ENCODE data around the gene CTTNBP2NL. TPM values are rescaled to one million over a fixed set of nuclear protein-coding genes. Genes with fewer than 3 reads are reported as not detected.
"Not testable (repeated sequence)": the region's sequence is repeated elsewhere in the genome, so short reads cannot be mapped to it uniquely, and the experiment has no call there.

CTTNBP2NL gene
- total RNA-seq, 4 donors from 2014 or later: 53.5 to 66.6 (median 59.6) TPM

DNA sequence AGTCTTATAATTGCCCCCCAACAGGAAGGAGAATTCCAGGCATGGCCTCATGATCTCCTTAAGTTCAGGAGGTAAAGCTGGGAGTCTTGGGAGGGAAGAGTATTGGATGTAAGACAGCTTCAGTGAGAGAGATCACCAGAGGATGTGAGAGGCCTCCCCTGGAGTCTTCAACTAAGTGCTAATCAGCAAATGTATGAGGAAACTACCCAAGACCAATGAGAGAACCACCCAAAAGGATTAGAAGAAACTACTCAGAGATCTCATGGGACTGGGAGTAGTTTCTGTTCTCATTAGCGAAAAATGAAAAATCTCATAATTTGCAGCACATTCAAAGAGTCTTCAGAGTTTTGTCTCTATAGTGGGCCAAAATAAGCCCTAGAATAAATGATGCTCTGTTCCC is 76.1 kb downstream of the CTTNBP2NL start:
- 87 to 90% methylated on average over 1 of the region's 1 CpG for WGBS, 2 donors
- intact Hi-C loops (cut with DNase I; ENCODE audit: low total_unique reads): no loop called here
- no peak for DNase-seq (ENCODE audit: low spot score in 2 of 2)

GRCh38 chr1:112477550-112477949 is 81.5 kb downstream of the CTTNBP2NL start:
- no peak for DNase-seq (ENCODE audit: low spot score in 2 of 2)
- no peak for TF ChIP-seq POLR2A (IDR thresholded peaks at IDR 0.05)
- no peak for TF ChIP-seq CTCF (IDR thresholded peaks at IDR 0.05)
- intact Hi-C loops (cut with DNase I; ENCODE audit: low total_unique reads): no loop called here
- no peak overlapping the region for H3K4me3 ChIP-seq (ENCODE audit: low read depth, poor library complexity, severe bottlenecking)

More for the DNA sequence above, 76.1 kb downstream of the CTTNBP2NL start:
- no peak overlapping the region for H3K4me3 ChIP-seq (ENCODE audit: low read depth, poor library complexity, severe bottlenecking)
- TF ChIP-seq POLR2A (IDR thresholded peaks at IDR 0.05) (no peak), CTCF (IDR thresholded peaks at IDR 0.05) (no peak)

- intact Hi-C loops (cut with DNase I; ENCODE audit: low total_unique reads): no loop called here
- 97 to 100% methylated on average over 1 of the region's 1 CpG for WGBS, 2 donors
- H3K4me3 ChIP-seq (ENCODE audit: low read depth, poor library complexity, severe bottlenecking): no peak overlapping the region
- TF ChIP-seq CTCF (IDR thresholded peaks at IDR 0.05): no peak
- TF ChIP-seq POLR2A (IDR thresholded peaks at IDR 0.05): no peak
- DNase-seq (ENCODE audit: low spot score in 2 of 2): no peak
These were observed 82.3 kb downstream of the CTTNBP2NL start for GRCh38 chr1:112478314-112478713.

DNA sequence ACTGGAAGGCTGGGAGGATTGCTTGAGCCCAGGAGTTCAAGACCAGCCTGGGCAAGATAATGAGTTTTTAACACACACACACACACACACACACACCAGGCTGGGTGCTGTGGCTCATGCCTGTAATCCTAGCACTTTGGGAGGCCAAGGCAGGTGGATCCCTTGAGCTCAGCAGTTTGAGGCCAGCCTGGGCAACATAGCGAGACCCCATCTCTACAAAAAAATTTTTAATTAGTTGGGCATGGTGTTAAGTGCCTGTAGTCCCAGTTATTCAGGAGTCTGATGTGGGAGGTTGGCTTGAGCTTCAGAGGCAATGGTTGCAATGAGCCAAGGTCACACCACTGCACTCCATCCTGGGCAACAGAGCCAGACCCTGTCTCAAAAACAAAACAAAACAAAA is 90.0 kb downstream of the CTTNBP2NL start:
- H3K4me3 ChIP-seq (ENCODE audit: low read depth, poor library complexity, severe bottlenecking); intact Hi-C loops (cut with DNase I; ENCODE audit: low total_unique reads); DNase-seq (ENCODE audit: low spot score in 2 of 2): not testable (repeated sequence)
- WGBS, 2 donors: 90 to 100% methylated on average over 1 of the region's 1 CpG

DNA sequence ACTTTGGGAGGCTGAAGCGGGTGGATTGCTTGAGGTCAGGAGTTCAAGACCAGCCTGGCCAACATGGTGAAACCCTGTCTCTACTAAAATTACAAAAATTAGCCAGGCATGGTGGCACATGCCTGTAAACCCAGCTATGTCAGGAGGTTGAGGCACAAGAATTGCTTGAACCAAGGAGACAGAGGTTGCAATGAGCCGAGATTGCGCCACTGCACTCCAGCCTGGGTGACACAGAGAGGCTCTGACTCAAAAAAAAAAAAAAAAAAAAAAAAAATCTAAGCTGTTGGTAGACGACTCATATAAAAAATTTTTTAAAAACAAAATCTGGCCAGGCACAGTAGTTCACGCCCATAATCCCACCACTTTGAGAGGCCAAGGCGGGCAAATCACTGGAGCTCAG is 91.7 kb downstream of the CTTNBP2NL start:
- DNase-seq (ENCODE audit: low spot score in 2 of 2); H3K4me3 ChIP-seq (ENCODE audit: low read depth, poor library complexity, severe bottlenecking); intact Hi-C loops (cut with DNase I; ENCODE audit: low total_unique reads): not testable (repeated sequence)
- 91 to 94% methylated on average over 6 of the region's 6 CpGs for WGBS, 2 donors

DNA sequence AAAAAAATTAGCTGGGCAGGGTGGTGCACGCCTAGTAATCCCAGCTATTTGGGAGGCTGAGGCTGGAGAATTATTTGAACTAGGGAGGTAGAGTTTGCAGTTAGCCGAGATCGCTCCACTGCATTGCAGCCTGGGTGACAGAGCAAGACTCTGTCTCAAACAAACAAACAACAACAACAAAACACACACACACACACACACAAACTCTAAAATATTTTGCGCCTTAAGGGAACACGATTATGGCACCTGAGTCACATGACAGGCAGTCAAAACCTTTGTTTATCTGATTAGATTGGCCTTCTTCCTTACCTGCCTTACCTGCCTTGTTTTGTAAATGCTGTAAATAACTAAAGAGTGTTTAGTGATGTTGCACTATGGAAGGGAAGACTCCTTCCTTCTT is 92.1 kb downstream of the CTTNBP2NL start:
- WGBS, 2 donors: 92 to 96% methylated on average over 5 of the region's 5 CpGs
- H3K4me3 ChIP-seq (ENCODE audit: low read depth, poor library complexity, severe bottlenecking): no peak overlapping the region
- DNase-seq (ENCODE audit: low spot score in 2 of 2): no peak
- intact Hi-C loops (cut with DNase I; ENCODE audit: low total_unique reads): no loop called here
- TF ChIP-seq CTCF (IDR thresholded peaks at IDR 0.05): no peak
- TF ChIP-seq POLR2A (IDR thresholded peaks at IDR 0.05): no peak

DNA sequence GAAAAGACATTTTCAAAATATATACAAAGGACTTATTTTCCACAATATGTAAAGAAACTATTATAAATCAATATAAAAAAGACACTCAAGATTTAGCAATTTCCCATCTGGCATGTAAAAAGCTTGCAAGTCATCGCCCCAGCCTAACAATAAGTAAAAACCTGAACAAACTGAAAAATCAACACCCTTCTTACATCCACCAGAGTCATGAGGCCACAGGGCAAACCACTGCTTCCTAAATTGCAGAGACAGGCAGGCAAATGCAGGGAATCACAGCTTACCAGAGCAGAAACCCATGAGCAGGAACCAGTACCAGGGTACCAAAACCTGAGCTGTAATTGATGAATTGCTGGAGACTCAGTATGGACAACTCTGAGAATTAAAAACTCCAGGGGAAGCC is 96.1 kb downstream of the CTTNBP2NL start:
- DNase-seq (ENCODE audit: low spot score in 2 of 2): no peak
- TF ChIP-seq CTCF (IDR thresholded peaks at IDR 0.05) (no peak), POLR2A (IDR thresholded peaks at IDR 0.05) (no peak)
- 89 to 95% methylated on average over 1 of the region's 1 CpG for WGBS, 2 donors
- H3K4me3 ChIP-seq (ENCODE audit: low read depth, poor library complexity, severe bottlenecking): no peak overlapping the region
- intact Hi-C loops (cut with DNase I; ENCODE audit: low total_unique reads): no loop called here
